Measurements from ENCODE around the gene MYO18A. TPM values are rescaled to one million over a fixed set of nuclear protein-coding genes. Genes with fewer than 3 reads are reported as not detected.
"Not testable (repeated sequence)": the region's sequence is repeated elsewhere in the genome, so short reads cannot be mapped to it uniquely, and the experiment has no call there.

Gene MYO18A, protein sequence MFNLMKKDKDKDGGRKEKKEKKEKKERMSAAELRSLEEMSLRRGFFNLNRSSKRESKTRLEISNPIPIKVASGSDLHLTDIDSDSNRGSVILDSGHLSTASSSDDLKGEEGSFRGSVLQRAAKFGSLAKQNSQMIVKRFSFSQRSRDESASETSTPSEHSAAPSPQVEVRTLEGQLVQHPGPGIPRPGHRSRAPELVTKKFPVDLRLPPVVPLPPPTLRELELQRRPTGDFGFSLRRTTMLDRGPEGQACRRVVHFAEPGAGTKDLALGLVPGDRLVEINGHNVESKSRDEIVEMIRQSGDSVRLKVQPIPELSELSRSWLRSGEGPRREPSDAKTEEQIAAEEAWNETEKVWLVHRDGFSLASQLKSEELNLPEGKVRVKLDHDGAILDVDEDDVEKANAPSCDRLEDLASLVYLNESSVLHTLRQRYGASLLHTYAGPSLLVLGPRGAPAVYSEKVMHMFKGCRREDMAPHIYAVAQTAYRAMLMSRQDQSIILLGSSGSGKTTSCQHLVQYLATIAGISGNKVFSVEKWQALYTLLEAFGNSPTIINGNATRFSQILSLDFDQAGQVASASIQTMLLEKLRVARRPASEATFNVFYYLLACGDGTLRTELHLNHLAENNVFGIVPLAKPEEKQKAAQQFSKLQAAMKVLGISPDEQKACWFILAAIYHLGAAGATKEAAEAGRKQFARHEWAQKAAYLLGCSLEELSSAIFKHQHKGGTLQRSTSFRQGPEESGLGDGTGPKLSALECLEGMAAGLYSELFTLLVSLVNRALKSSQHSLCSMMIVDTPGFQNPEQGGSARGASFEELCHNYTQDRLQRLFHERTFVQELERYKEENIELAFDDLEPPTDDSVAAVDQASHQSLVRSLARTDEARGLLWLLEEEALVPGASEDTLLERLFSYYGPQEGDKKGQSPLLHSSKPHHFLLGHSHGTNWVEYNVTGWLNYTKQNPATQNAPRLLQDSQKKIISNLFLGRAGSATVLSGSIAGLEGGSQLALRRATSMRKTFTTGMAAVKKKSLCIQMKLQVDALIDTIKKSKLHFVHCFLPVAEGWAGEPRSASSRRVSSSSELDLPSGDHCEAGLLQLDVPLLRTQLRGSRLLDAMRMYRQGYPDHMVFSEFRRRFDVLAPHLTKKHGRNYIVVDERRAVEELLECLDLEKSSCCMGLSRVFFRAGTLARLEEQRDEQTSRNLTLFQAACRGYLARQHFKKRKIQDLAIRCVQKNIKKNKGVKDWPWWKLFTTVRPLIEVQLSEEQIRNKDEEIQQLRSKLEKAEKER (N-terminal part only)
- polyA plus RNA-seq = 46.2 TPM
- long read RNA-seq, donor 1 = 0 reads
- long read RNA-seq, donor 2, partial matches to known transcripts = 5 of 6 reads
- long read RNA-seq, donor 2, other reads (novel, unspliced or antisense) = 0 of 6 reads
- long read RNA-seq, donor 3 = 0 reads
- long read RNA-seq, donor 4 = 0 reads
- long read RNA-seq, donor 5 = 0 reads
- long read RNA-seq, donor 6 = 0 reads
- long read RNA-seq, donor 7 = 0 reads
- long read RNA-seq, donor 8, partial matches to known transcripts = 0 of 1 reads
- long read RNA-seq, donor 8, other reads (novel, unspliced or antisense) = 0 of 1 reads
- long read RNA-seq, donor 9 = 0 reads
- long read RNA-seq, donor 10 = 0 reads
- long read RNA-seq, donor 11 = 0 reads

DNA sequence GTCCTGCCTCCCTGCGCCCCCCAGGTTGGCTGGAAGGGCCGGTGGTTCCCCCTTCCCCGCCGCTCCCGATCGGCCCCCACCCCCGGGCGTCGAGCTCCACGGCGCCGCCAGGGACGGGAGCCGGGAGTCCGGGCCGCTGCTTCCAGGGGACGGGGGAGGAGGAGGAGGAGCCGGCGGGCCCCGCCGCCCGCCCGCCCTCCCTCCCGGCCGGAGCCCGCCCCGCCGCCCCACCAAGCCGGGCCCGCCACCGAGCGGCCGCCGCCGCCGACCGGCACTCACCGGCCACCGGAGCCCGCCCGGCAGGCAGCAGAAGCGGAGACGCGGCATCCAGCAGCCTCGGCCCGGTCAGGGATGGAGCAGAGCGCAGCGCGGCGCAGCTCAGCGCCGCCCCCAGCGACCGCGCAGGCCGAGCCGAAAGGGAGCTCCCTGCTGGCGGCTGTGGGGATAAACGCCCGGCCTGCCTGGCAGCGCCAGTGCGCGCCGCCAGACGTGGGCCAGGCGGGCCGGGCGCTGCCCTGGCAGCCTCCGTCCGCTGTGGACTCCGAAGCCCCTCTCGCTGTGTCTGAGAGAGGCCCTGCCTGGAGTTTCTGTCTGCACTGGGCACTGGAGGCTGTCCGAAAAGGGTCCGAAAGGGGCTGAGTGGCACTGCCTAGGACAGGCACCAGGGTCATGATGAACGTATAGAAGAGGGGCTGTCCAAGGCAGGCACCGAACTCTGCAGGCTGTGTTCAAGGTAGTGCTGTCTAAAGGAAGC is at the start of gene MYO18A:
Gene MYO18A (minus strand): TSS at position 365 of the 754 bp plus-strand sequence. CDS start 13,458 bp downstream, outside the sequence.
- H3K4me1 ChIP-seq (ENCODE audit: control insufficient read depth, insufficient read depth, low read length) = peaks cover 31% of the 10 kb centered on the region

GRCh38 chr17:29225396-29225795 is 45.2 kb upstream of the MYO18A start:
- H3K4me3 ChIP-seq (ENCODE audit: low read length) = no peak overlapping the region
- H3K9me3 ChIP-seq (ENCODE audit: control insufficient read depth, low read depth, low read length) = no peaks in the 10 kb centered on the region
- no peaks in the 10 kb centered on the region for H3K4me1 ChIP-seq (ENCODE audit: control insufficient read depth, insufficient read depth, low read length)
- no peaks in the 10 kb centered on the region for H3K27me3 ChIP-seq (ENCODE audit: control insufficient read depth, insufficient read depth, low read length)
- no peak for DNase-seq
- no peak overlapping the region for H3K27ac ChIP-seq (ENCODE audit: low read length)
- H3K36me3 ChIP-seq (ENCODE audit: control insufficient read depth, insufficient read depth, low read length) = no peaks in the 10 kb centered on the region

More for the DNA sequence above, at the start of gene MYO18A:
- Histone ChIP-seq H3K36me3 (ENCODE audit: control insufficient read depth, insufficient read depth, low read length) (no peaks in the 10 kb centered on the region), H3K9me3 (ENCODE audit: control insufficient read depth, low read depth, low read length) (no peaks in the 10 kb centered on the region), H3K27me3 (ENCODE audit: control insufficient read depth, insufficient read depth, low read length) (no peaks in the 10 kb centered on the region), H3K27ac (ENCODE audit: low read length) (peak within 1 kb of the TSS; percentile 100), H3K4me3 (ENCODE audit: low read length) (peak within 1 kb of the TSS; percentile 71)
- peak; percentile 68 to 79 for DNase-seq
- no CpG with 5 or more reads among the region's 76 CpGs for WGBS (ENCODE audit: insufficient coverage, low lambda C conversion rate)

GRCh38 chr17:29221338-29221737 is 41.1 kb upstream of the MYO18A start:
- H3K27me3 ChIP-seq (ENCODE audit: control insufficient read depth, insufficient read depth, low read length); H3K4me1 ChIP-seq (ENCODE audit: control insufficient read depth, insufficient read depth, low read length); H3K9me3 ChIP-seq (ENCODE audit: control insufficient read depth, low read depth, low read length); H3K4me3 ChIP-seq (ENCODE audit: low read length); DNase-seq; H3K27ac ChIP-seq (ENCODE audit: low read length); H3K36me3 ChIP-seq (ENCODE audit: control insufficient read depth, insufficient read depth, low read length): not testable (repeated sequence)
- WGBS (ENCODE audit: insufficient coverage, low lambda C conversion rate) = 85% methylated on average over 3 of the region's 11 CpGs

DNA sequence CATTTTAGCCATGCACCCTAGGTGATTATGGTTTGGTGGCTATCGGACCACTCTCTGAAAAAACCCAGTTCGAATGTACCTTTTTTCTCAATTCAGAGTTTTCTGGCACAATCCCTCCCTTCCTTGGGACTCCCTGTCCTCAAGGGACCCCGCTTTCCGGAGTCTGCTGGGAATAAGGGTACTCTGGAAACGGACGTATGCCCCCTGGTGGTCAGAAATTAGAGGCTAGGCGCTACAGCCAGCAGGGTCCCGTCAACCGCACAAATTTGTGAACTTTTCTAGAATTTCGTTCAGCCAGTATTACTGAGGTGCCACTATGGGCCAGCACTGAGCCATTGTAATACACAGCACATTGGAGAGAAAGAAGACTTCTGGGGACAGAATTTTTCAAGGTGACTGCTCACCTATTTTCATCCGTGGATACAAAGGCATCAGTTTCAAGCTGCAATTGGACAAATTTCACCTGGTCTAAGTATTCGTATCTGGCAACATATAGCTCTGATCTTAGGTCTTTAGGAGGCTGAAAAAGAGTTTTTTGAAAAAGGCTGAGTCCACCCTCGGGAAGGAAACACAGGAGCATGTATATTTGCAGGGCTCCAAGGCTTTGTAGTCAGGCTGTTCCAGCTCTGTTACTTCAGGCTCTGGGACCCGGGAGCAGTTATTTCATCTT is 39.3 kb upstream of the MYO18A start:
- Histone ChIP-seq H3K9me3 (ENCODE audit: control insufficient read depth, low read depth, low read length) (no peaks in the 10 kb centered on the region), H3K27me3 (ENCODE audit: control insufficient read depth, insufficient read depth, low read length) (no peaks in the 10 kb centered on the region), H3K27ac (ENCODE audit: low read length) (no peak overlapping the region), H3K36me3 (ENCODE audit: control insufficient read depth, insufficient read depth, low read length) (no peaks in the 10 kb centered on the region), H3K4me3 (ENCODE audit: low read length) (no peak overlapping the region), H3K4me1 (ENCODE audit: control insufficient read depth, insufficient read depth, low read length) (no peaks in the 10 kb centered on the region)
- peak; percentile 50 to 58 for DNase-seq
- WGBS (ENCODE audit: insufficient coverage, low lambda C conversion rate) = 40% methylated on average over 1 of the region's 14 CpGs

GRCh38 chr17:29216856-29217255 is 36.7 kb upstream of the MYO18A start:
- WGBS (ENCODE audit: insufficient coverage, low lambda C conversion rate) = no CpG with 5 or more reads among the region's 5 CpGs
- Histone ChIP-seq H3K9me3 (ENCODE audit: control insufficient read depth, low read depth, low read length) (no peaks in the 10 kb centered on the region), H3K4me1 (ENCODE audit: control insufficient read depth, insufficient read depth, low read length) (no peaks in the 10 kb centered on the region), H3K27me3 (ENCODE audit: control insufficient read depth, insufficient read depth, low read length) (no peaks in the 10 kb centered on the region), H3K36me3 (ENCODE audit: control insufficient read depth, insufficient read depth, low read length) (no peaks in the 10 kb centered on the region), H3K4me3 (ENCODE audit: low read length) (no peak overlapping the region), H3K27ac (ENCODE audit: low read length) (no peak overlapping the region)
- no peak for DNase-seq

DNA sequence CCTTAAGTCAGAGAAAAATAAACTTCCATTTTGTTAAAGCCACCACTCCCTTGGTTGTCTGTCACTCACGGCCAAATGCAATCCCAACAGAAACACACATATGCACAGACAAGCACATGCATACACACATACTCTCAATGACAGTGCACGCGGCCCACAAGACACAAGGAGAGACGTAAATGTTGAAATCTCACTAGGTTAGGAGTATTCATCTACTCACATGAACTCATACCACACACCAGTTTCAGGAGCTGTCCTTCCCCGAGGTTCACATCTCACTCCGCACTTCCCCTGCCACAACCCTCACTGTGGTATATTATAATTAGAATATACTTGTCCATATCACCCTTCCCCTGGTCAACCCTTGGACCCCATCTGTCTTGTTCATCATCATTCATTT is 36.0 kb upstream of the MYO18A start:
- WGBS (ENCODE audit: insufficient coverage, low lambda C conversion rate) = no CpG with 5 or more reads among the region's 6 CpGs
- DNase-seq = no peak
- Histone ChIP-seq H3K36me3 (ENCODE audit: control insufficient read depth, insufficient read depth, low read length) (no peaks in the 10 kb centered on the region), H3K9me3 (ENCODE audit: control insufficient read depth, low read depth, low read length) (no peaks in the 10 kb centered on the region), H3K4me3 (ENCODE audit: low read length) (no peak overlapping the region), H3K27ac (ENCODE audit: low read length) (no peak overlapping the region), H3K27me3 (ENCODE audit: control insufficient read depth, insufficient read depth, low read length) (no peaks in the 10 kb centered on the region), H3K4me1 (ENCODE audit: control insufficient read depth, insufficient read depth, low read length) (no peaks in the 10 kb centered on the region)

DNA sequence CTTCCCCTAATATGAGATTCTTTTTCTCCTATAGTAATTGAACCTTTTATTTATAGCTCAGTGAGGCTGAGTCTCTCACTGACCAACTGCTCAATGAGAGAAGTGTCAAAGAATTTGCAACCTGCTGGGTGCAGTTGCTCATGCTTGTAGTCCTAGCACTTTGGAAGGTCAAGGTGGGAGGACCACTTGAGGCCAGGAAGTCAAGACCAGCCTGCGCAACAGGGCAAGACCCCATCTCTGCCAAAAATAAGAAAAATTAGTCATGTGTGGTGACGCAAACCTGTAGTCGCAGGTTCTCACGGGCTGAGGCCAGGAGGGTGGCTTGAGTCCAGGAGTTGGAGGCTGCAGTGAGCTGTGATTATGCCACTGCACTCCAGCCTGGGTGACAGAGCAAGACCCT is 35.5 kb upstream of the MYO18A start:
- Histone ChIP-seq H3K36me3 (ENCODE audit: control insufficient read depth, insufficient read depth, low read length) (no peaks in the 10 kb centered on the region), H3K9me3 (ENCODE audit: control insufficient read depth, low read depth, low read length) (no peaks in the 10 kb centered on the region), H3K4me3 (ENCODE audit: low read length) (no peak overlapping the region), H3K4me1 (ENCODE audit: control insufficient read depth, insufficient read depth, low read length) (no peaks in the 10 kb centered on the region), H3K27ac (ENCODE audit: low read length) (no peak overlapping the region), H3K27me3 (ENCODE audit: control insufficient read depth, insufficient read depth, low read length) (no peaks in the 10 kb centered on the region)
- WGBS (ENCODE audit: insufficient coverage, low lambda C conversion rate) = no CpG with 5 or more reads among the region's 4 CpGs
- DNase-seq = no peak

DNA sequence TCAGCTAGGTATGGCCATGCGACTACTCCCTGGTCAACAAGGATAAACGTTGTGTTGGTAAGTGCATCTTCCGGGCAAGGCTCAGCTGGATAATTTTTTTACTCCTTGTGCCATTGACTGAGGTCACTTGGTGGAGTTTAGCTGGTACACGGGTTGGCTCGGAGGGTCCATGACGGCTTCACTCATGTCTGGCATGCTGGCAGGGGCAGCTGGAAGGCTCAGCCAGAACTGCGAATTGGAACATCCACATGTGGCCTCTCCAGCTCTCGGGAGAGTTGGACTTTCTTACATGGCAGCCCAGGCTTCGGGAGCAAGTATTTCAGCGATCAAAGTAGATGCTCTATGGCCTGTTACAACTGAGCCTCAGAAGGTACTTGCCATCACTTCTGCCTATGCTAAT is 35.0 kb upstream of the MYO18A start:
- Histone ChIP-seq H3K27ac (ENCODE audit: low read length) (no peak overlapping the region), H3K27me3 (ENCODE audit: control insufficient read depth, insufficient read depth, low read length) (no peaks in the 10 kb centered on the region), H3K4me1 (ENCODE audit: control insufficient read depth, insufficient read depth, low read length) (no peaks in the 10 kb centered on the region), H3K36me3 (ENCODE audit: control insufficient read depth, insufficient read depth, low read length) (no peaks in the 10 kb centered on the region), H3K4me3 (ENCODE audit: low read length) (no peak overlapping the region), H3K9me3 (ENCODE audit: control insufficient read depth, low read depth, low read length) (no peaks in the 10 kb centered on the region)
- no CpG with 5 or more reads among the region's 10 CpGs for WGBS (ENCODE audit: insufficient coverage, low lambda C conversion rate)
- DNase-seq = no peak

All from large intestine (tissue), 12 donors.